Stimulated activated CD8-positive, alpha-beta memory T cell treated with anti-CD3 and anti-CD28 coated beads, Interleukin-7, amount 100 ng/mL, for 24 hours (primary cell): Measurements from ENCODE around the gene SH3TC2.
"Not testable (repeated sequence)": the region's sequence is repeated elsewhere in the genome, so short reads cannot be mapped to it uniquely, and the experiment has no call there.

Experiments
- DNase-seq: peaks from one replicate; pipeline ENCODE4 v3.0.0-alpha.2; 2020; ENCODE audit warnings: low read depth

The SH3TC2 gene

DNA sequence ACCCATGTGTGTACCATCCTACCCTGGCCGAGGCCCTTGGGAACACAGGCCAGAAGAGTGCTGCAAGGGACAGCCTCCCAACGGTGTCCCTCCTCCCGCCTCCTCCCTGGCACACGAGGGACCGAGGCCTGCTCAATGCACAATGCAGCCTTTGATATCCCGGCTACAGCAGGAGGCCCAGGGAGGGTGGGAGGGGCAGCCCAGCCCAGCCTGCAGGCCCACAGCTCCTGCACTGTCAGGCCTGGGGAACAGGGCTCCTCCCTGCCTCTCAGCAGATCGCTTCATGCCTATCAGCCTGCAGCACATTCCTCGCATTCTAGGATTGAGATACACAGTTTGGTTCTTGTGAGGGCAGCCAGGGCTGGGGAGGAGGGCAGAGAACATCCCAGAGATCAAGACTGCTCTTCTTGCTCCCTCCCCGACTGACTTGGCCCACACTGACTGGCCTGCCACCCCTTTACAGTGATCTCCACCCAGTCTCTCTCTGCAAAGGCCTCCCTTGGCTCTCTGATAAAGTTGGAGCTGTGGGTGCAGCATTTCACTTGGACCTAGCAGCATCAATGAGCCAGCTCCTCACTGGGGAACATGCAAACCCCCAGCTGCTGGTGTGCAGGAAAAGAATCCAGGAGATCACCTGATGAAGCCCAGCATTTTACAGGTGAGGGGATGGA is at the start of gene SH3TC2:
Gene SH3TC2 (minus strand): TSS at position 46 of the 671 bp plus-strand sequence. CDS start 40 bp downstream, at position 6.
- DNase-seq = no peak

DNA sequence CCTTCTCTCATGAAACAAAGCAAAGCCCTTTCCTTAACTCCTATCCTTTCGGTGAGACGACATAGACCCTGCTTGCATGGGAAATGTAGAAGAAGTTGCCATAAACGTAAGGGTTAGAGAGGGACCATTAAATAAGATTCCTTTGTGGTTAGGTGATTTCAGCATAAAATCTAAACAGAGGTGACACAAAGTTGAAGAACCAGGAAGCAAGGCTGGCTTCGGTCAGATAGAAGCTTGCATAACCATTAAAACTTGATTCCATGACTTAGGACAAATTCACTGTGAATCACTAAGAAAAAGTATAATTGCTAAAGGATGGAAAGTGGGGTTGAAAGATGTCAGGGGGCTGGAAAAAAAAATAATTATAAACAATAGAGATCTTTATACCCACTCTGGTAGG is 47.5 kb upstream of the SH3TC2 start:
- DNase-seq = no peak

GRCh38 chr5:149108651-149109280 is 45.9 kb upstream of the SH3TC2 start:
- DNase-seq = no peak

DNA sequence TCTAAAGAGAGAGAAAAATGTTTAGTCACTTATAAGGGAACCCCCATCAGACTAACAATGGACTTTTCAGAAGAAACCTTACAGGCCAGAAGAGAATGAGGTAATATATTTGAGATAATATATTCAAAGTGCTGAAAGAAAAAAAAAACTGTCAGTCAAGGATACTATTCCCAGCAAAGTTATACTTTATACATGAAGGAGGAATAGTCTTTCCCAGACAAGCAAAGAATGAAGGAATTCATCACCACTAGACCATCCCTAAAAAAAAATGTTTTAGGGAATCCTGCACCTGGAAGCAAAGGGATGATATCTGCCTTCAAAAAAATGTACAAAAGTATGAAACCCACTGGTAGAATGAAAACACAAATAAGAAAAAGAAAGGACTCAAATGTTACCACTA is 37.5 kb upstream of the SH3TC2 start:
- DNase-seq = no peak

- no peak for DNase-seq
These were observed 37.1 kb upstream of the SH3TC2 start for GRCh38 chr5:149099920-149100319.

DNA sequence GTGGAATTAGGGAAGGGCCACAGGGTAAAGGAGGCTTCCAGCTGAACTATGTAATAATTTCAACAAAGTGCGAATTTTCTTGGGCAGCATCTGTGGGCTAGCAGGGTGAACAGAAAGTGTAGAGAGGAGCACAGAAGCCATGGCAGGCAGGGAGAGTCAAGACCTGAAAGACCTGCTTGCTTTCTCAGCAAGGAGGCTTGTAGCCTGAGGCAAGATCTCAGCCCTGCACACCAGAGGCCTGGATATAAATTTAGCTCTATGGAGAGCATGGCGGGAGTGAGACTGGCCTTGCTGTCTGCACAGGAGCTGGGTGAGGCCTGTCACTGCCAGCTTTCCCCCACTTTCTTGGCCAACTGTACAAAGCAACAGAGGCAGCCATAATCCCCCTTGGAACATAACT is 32.1 kb upstream of the SH3TC2 start:
- DNase-seq = no peak

- DNase-seq = no peak
These were observed 30.8 kb upstream of the SH3TC2 start for GRCh38 chr5:149093625-149094024.

- DNase-seq = no peak
These were observed 26.9 kb upstream of the SH3TC2 start for GRCh38 chr5:149089796-149090195.

- no peak for DNase-seq
These were observed 25.8 kb upstream of the SH3TC2 start for GRCh38 chr5:149088686-149089085.

DNA sequence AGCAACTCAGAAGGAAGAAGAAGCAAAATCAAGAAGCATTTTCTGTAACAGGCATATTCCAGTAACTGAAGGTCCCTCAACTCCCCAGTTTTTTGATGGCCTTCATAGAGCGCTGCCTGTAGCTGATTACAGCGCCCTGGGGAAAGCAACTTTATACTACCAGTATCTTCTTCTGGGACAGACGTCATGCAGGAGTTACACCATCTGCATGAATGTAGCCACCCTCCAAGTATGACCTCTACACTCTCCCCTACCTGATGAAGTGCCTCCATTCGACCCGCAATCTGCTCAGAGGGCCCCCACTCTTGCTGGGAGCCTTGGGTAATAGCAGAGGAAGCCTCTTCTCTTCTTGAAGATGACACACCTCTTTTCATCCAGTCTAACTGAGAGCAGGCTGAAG is 21.0 kb upstream of the SH3TC2 start:
- DNase-seq = no peak

- DNase-seq = no peak
These were observed 19.4 kb upstream of the SH3TC2 start for GRCh38 chr5:149082271-149082670.

GRCh38 chr5:149080294-149080693 is 17.4 kb upstream of the SH3TC2 start:
- no peak for DNase-seq

DNA sequence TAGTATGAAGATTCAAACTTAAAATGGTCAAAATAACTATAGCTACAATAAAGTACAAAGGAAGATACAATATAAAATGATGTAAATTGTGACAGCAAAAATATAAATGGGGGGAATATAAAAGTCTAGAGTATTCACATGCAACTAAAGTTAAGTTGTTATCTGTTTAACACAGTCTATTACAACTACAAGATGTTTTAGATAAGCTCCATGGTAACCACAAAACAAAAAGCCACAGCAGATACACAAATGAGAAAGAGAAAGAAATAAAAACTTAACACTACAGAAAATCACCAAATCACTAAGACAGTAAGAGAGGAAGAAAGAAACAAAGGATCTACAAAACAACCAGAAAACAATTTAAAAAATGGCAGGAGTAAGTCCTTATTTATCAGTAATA is 17.0 kb upstream of the SH3TC2 start:
- DNase-seq = no peak

- DNase-seq = not testable (repeated sequence)
These were observed 11.2 kb upstream of the SH3TC2 start for GRCh38 chr5:149074071-149074470.

GRCh38 chr5:149073213-149073612 is 10.4 kb upstream of the SH3TC2 start:
- DNase-seq = no peak

DNA sequence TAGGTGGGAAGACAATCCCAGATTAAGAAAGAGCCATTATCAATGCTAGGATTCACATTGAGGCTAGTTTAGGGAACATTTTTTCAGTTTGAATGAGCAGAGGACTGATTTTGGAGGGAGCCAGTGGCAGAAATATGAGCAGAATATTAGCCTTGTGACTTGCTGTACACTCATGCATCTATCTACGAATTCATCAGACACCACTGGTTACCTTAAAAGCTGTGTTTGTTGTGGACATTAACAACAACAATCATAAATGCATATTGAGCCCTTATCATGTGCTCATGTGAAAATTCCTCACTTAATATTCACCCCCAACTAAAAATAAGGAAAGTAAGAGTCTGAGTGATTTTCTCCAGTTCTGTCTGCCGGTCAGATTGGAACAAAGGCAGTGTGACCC is 9.9 kb upstream of the SH3TC2 start:
- DNase-seq = no peak

DNA sequence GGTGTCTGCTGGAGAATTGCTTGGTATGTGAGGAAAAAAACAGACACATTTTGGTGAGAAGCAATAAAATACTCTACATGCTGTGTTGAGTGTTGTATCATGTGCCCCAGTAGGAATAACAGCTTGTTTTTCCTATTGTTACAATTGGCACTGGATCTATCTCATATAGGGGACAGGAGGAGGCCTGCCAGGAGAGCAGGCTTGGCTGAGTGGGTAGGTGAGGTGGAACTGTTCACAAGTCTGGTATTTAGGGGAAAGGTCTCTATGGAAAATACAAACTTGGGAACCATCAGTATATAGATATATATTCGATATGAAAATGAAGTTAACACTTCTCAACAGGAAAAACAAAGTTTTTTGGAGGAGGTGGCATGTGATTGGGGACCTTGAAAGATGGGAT is 9.5 kb upstream of the SH3TC2 start:
- no peak for DNase-seq

- DNase-seq = no peak
These were observed 8.9 kb upstream of the SH3TC2 start for GRCh38 chr5:149071756-149072155.

GRCh38 chr5:149071216-149071615 is 8.4 kb upstream of the SH3TC2 start:
- no peak for DNase-seq

GRCh38 chr5:149069711-149070110 is 6.8 kb upstream of the SH3TC2 start:
- no peak for DNase-seq

- no peak for DNase-seq
These were observed 1.1 kb upstream of the SH3TC2 start for GRCh38 chr5:149063896-149064478.

DNA sequence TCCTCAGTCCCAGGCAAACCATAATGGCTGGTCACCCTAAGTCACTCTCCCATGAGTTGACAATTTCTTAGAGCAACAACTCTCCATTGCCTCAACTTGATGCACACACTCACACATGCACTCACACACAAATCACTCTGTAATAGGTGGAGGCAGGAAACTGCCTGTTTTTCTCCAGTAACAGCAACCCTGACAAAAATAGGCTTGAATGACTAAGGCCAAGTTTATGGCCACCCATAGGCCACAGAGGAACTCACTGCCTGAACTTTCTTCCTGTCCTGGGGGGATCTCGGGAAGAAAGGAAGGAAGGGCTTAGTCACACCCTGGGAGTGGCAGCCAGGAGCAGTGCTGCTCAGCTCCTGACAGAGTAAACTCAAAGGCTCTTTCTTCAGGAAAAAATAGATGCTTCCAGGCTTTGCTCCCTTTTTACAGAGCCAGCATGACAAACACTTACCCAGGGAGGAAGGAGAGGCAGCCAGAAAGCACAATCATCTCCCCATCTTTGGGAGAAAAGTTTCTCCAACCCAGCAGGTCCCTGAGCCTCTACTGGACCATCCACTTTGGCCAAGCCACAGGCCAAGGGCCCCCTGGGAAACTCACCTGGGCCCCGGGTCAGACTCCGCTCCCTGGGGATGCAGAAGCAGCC is 368 bp downstream of the SH3TC2 start:
- no peak for DNase-seq

DNA sequence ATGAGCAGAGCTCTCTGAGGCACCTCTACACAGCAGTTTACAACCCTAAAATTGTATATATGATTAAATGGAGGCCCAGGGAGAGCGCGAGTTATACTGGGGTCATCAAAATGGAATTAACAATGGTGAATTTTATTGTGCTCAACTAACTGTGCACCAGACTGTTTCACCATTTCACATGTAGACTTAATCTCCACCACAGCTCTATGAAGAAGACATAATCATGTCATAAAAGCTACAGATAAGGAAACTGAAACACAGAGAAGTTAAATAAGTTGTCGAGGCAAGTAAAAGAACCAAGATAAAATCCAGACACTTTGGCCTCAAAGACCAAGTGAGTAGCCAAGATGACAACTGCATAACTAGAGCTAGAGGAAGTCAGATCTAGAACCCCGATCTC is 1.5 kb downstream of the SH3TC2 start:
- no peak for DNase-seq
